SK-N-SH (cell line): Measurements from ENCODE around the gene BTBD16. TPM values are rescaled to one million over a fixed set of nuclear protein-coding genes. Genes with fewer than 3 reads are reported as not detected.

Experiments used
- CTCF ChIA-PET: fragments of 300-600, 350-600 bp; formaldehyde crosslinking; extraction: SDS; loops from one replicate; lab custom pipeline; 2021; lab: Yijun Ruan, JAX
- POLR2A ChIA-PET: fragments of 350-600 bp; sonication (Branson Sonifier 250); formaldehyde crosslinking; extraction: SDS; loops from one replicate; lab custom pipeline; 2020; ENCODE audit warnings: antibody characterized with exemption, inconsistent platforms; lab: Yijun Ruan, JAX
- DNase-seq: peaks from one replicate; pipeline ENCODE4 v3.0.0; 2012
- H2AFZ ChIP-seq: fragments of 200-600 bp; sonication (generic); 2 replicates; pipeline ENCODE4 v1.8.1; 2016; ENCODE audit warnings: antibody characterized with exemption, mild to moderate bottlenecking, low read depth
- H3F3A ChIP-seq: fragments of 200-600 bp; sonication (generic); replicated peaks from 2 replicates; pipeline ENCODE3; 2016; ENCODE audit warnings: antibody characterized with exemption, mild to moderate bottlenecking; ENCODE audit not compliant: insufficient read depth
- H3K27ac ChIP-seq, 2 experiments: fragments of 200-500 bp in 1 of 2; fragments of 200-600 bp in 1 of 2; sonication (Bioruptor generic) in 1 of 2; sonication (generic), shearing (Covaris generic) in 1 of 2; 2 replicates each; pipeline versions ENCODE4 v1.5.1 to v1.6.1; 2014 to 2016; ENCODE audit warnings: low read depth in 2 of 2, inconsistent platforms in 1 of 2, low read length in 1 of 2, mild to moderate bottlenecking in 1 of 2, mixed read lengths in 1 of 2
- H3K27me3 ChIP-seq: fragments of 200-600 bp; sonication (generic), shearing (Covaris generic); 2 replicates; pipeline ENCODE4 v1.6.1; 2016; ENCODE audit warnings: mixed run types; ENCODE audit not compliant: insufficient read depth
- H3K36me3 ChIP-seq, 2 experiments: fragments of 200-500 bp in 1 of 2; fragments of 200-600 bp in 1 of 2; sonication (Bioruptor generic) in 1 of 2; sonication (generic) in 1 of 2; replicated peaks in 1 of 2; 2 replicates each; pipeline versions ENCODE3 to v1.5.1; 2014 to 2016; ENCODE audit warnings: low read length in 1 of 2, mild to moderate bottlenecking in 1 of 2; ENCODE audit not compliant: insufficient read depth in 2 of 2, control insufficient read depth in 1 of 2
- H3K4me1 ChIP-seq, 2 experiments: fragments of 200-500 bp in 1 of 2; fragments of 200-600 bp in 1 of 2; sonication (Bioruptor generic) in 1 of 2; sonication (generic), shearing (Covaris generic) in 1 of 2; 2 replicates each; pipeline versions ENCODE4 v1.5.1 to v1.6.1; 2014 to 2016; ENCODE audit warnings: low read depth in 1 of 2, low read length in 1 of 2, mixed run types in 1 of 2; ENCODE audit not compliant: insufficient read depth in 2 of 2, control insufficient read depth in 1 of 2
- H3K4me2 ChIP-seq: fragments of 200-600 bp; sonication (generic), shearing (Covaris generic); 2 replicates; pipeline ENCODE4 v1.6.1; 2017; ENCODE audit warnings: mixed run types
- H3K4me3 ChIP-seq, 2 experiments: fragments of 200-500 bp in 1 of 2; fragments of 200-600 bp in 1 of 2; sonication (Bioruptor generic) in 1 of 2; sonication (generic), shearing (Covaris generic) in 1 of 2; 2 replicates each; pipeline versions ENCODE4 v1.5.1 to v1.8.1; 2014 to 2016; ENCODE audit warnings: low read depth in 2 of 2, inconsistent platforms in 1 of 2, low read length in 1 of 2, mild to moderate bottlenecking in 1 of 2, mixed read lengths in 1 of 2, moderate library complexity in 1 of 2
- H3K79me2 ChIP-seq: fragments of 200-600 bp; sonication (generic); 2 replicates; pipeline ENCODE4 v1.8.1; 2017; ENCODE audit warnings: mild to moderate bottlenecking; ENCODE audit not compliant: insufficient read depth
- H3K9ac ChIP-seq: fragments of 200-600 bp; sonication (generic); 2 replicates; pipeline ENCODE4 v1.6.1; 2017; ENCODE audit warnings: mixed run types
- H3K9me2 ChIP-seq: fragments of 200-600 bp; sonication (generic); 2 replicates; pipeline ENCODE4 v1.6.1; 2017; ENCODE audit warnings: mixed run types
- H3K9me3 ChIP-seq: fragments of 200-600 bp; sonication (generic); 2 replicates; pipeline ENCODE4 v1.6.1; 2017; ENCODE audit warnings: mixed run types, mild to moderate bottlenecking, moderate library complexity
- H4K20me1 ChIP-seq: fragments of 200-600 bp; sonication (generic); 2 replicates; pipeline ENCODE4 v1.6.1; 2017; ENCODE audit warnings: mild to moderate bottlenecking, mixed run types; ENCODE audit not compliant: insufficient read depth
- CTCF ChIP-seq: fragments of 200-600 bp; sonication (generic); IDR thresholded peaks from 2 replicates; pipeline ENCODE4 v1.6.1; 2017; ENCODE audit warnings: antibody characterized with exemption, mild to moderate bottlenecking, moderate library complexity
- ELF1 ChIP-seq: IDR thresholded peaks from 2 replicates; pipeline ENCODE4 v1.4.0; 2012
- EP300 ChIP-seq, 2 experiments: IDR thresholded peaks; 2 replicates each; pipeline versions ENCODE4 v1.4.0 to v1.6.1; 2012; ENCODE audit warnings: borderline replicate concordance in 1 of 2, low read depth in 1 of 2, low read length in 1 of 2
- FOSL2 ChIP-seq: IDR thresholded peaks from 2 replicates; pipeline ENCODE4 v1.4.0; 2012; ENCODE audit warnings: low read depth, mild to moderate bottlenecking, moderate library complexity, borderline replicate concordance
- FOXJ3 ChIP-seq: sonication (generic); formaldehyde crosslinking; IDR thresholded peaks from 2 replicates; pipeline ENCODE4 v1.5.1; 2020; ENCODE audit warnings: mild to moderate bottlenecking, missing genetic modification reagents
- GABPA ChIP-seq: IDR thresholded peaks from 2 replicates; pipeline ENCODE4 v1.4.0; 2012; ENCODE audit warnings: low read depth, mild to moderate bottlenecking
- IRF3 ChIP-seq: fragments of 150-350 bp; IDR thresholded peaks from 2 replicates; pipeline ENCODE4 v1.6.1; 2016; ENCODE audit warnings: mild to moderate bottlenecking, low read depth, low read length
- JUND ChIP-seq: IDR thresholded peaks from 2 replicates; pipeline ENCODE4 v1.4.0; 2012
- MXI1 ChIP-seq: IDR thresholded peaks from 2 replicates; pipeline ENCODE4 v1.6.1; 2012; ENCODE audit warnings: mild to moderate bottlenecking, low read depth, low read length, improper control_type of control experiment
- NRF1 ChIP-seq: IDR thresholded peaks from 2 replicates; pipeline ENCODE4 v1.6.1; 2012; ENCODE audit warnings: low read depth, mild to moderate bottlenecking, low read length
- PBX3 ChIP-seq: IDR thresholded peaks from 2 replicates; pipeline ENCODE4; 2012
- POLR2AphosphoS5 ChIP-seq: IDR thresholded peaks from 2 replicates; pipeline ENCODE4 v1.6.1; 2012; ENCODE audit warnings: low read depth, low read length
- RAD21 ChIP-seq: IDR thresholded peaks from 2 replicates; pipeline ENCODE4 v1.6.1; 2012; ENCODE audit warnings: mild to moderate bottlenecking, low read length
- REST ChIP-seq: IDR thresholded peaks from 2 replicates; pipeline ENCODE4 v1.6.1; 2012; ENCODE audit warnings: mild to moderate bottlenecking, low read depth, low read length, moderate library complexity
- TAF1 ChIP-seq: IDR thresholded peaks from 2 replicates; pipeline ENCODE4 v1.6.1; 2012; ENCODE audit warnings: low read depth, mild to moderate bottlenecking, low read length, moderate library complexity, borderline replicate concordance
- TCF12 ChIP-seq: IDR thresholded peaks from 2 replicates; pipeline ENCODE4 v1.4.0; 2012
- TEAD4 ChIP-seq: IDR thresholded peaks from 2 replicates; pipeline ENCODE4 v1.4.0; 2012; ENCODE audit warnings: mild to moderate bottlenecking, borderline replicate concordance; ENCODE audit not compliant: insufficient read depth
- USF1 ChIP-seq: IDR thresholded peaks from 2 replicates; pipeline ENCODE4 v1.4.0; 2012; ENCODE audit warnings: low read depth, borderline replicate concordance
- USF2 ChIP-seq: fragments of 150-350 bp; IDR thresholded peaks from 2 replicates; pipeline ENCODE4 v1.6.1; 2017; ENCODE audit warnings: antibody characterized with exemption, low read length, low read depth, borderline replicate concordance
- YY1 ChIP-seq: IDR thresholded peaks from 2 replicates; pipeline ENCODE4 v1.4.0; 2012; ENCODE audit warnings: low read depth, mild to moderate bottlenecking
- WGBS: methylation state at CpG from one replicate; pipeline ENCODE4 v1.1.6; 2017; ENCODE audit warnings: low lambda C conversion rate; 5-methylcytosine and 5-hydroxymethylcytosine counted together
- polyA plus RNA-seq, 3 experiments: library from polyadenylated mRNA; depleted of rRNA; stranded (reverse); fragments of >200 nt; gene quantifications; 2 replicates each; pipeline ENCODE4 v1.2.3, GENCODE V29; 2012

BTBD16 gene
- polyA plus RNA-seq, 1 of the 3 experiments (the other 2 are of a cell fraction), result not detected

- Histone ChIP-seq H2AFZ (no peak overlapping the region), H3K36me3 (no peaks in the 10 kb centered on the region), H3K9ac (no peak overlapping the region), H3K4me1 (no peaks in the 10 kb centered on the region), H3K4me2 (no peak overlapping the region), H3K27me3 (no peaks in the 10 kb centered on the region), H4K20me1 (no peaks in the 10 kb centered on the region), H3K9me2 (no peaks in the 10 kb centered on the region), H3K4me3 (no peak overlapping the region), H3K27ac (no peak overlapping the region), H3K9me3 (no peaks in the 10 kb centered on the region), H3K79me2 (no peaks in the 10 kb centered on the region), H3F3A (no peaks in the 10 kb centered on the region)
- POLR2A ChIA-PET, result interaction anchor here (0.6 kb wide), 1 partner anchor 23 kb away, joined by 3 read pairs; no protein-coding TSS in a partner anchor
- no peak for TF ChIP-seq EP300 (IDR thresholded peaks at IDR 0.05; ENCODE audit: borderline replicate concordance in 1 of 2, low read depth in 1 of 2, low read length in 1 of 2)
- no peak for TF ChIP-seq TEAD4
- TF ChIP-seq NRF1, result no peak
- TF ChIP-seq FOSL2, result no peak
- TF ChIP-seq RAD21, result no peak
- TF ChIP-seq TAF1, result no peak
- no peak for TF ChIP-seq ELF1
- no peak for TF ChIP-seq GABPA
- TF ChIP-seq JUND, result no peak
- TF ChIP-seq POLR2AphosphoS5, result no peak
- TF ChIP-seq IRF3, result no peak
- TF ChIP-seq PBX3, result no peak
- no peak for TF ChIP-seq CTCF
- no peak for TF ChIP-seq YY1
- TF ChIP-seq USF1, result no peak
- no peak for TF ChIP-seq TCF12
- TF ChIP-seq REST, result no peak
- TF ChIP-seq FOXJ3 (CRISPR knock-in tag), result no peak
- no peak for TF ChIP-seq MXI1
- TF ChIP-seq USF2, result no peak
- 78% methylated on average over 7 of the region's 8 CpGs for WGBS
- CTCF ChIA-PET, result interaction anchor here (0.6 to 6.2 kb wide), 5 partner anchors 13 to 244 kb away, joined by 3 to 50 read pairs (median 3); no protein-coding TSS in a partner anchor
- DNase-seq, result no peak
These were observed 10.7 kb downstream of the BTBD16 start for GRCh38 chr10:122281751-122282150.
